Endothelial cell of umbilical vein (primary cell): ENCODE results near the gene KAZN. TPM values are rescaled to one million over a fixed set of nuclear protein-coding genes. Genes with fewer than 3 reads are reported as not detected.

Experiments used
- BruUV-seq: library from RNA; stranded (reverse); fragments of 400-500 nt; replicated peaks from 2 replicates; lab custom pipeline; 2021; lab: Mats Ljungman, UMichigan
- CTCF ChIA-PET: fragments of 300-600, 350-600 bp; sonication (Branson Sonifier 250); formaldehyde crosslinking; loops from one replicate; lab custom pipeline; 2021; ENCODE audit warnings: antibody characterized with exemption, inconsistent platforms; lab: Charles Lee
- POLR2A ChIA-PET: fragments of 300-600, 350-600 bp; sonication (Branson Sonifier 250); formaldehyde crosslinking; loops from one replicate; lab custom pipeline; 2021; ENCODE audit warnings: antibody characterized with exemption, inconsistent platforms; lab: Charles Lee
- DNase-seq: peaks from one replicate; pipeline ENCODE4 v3.0.0-alpha.2; 2011; ENCODE audit warnings: low read depth, low spot score
- FAIRE-seq: peaks from 2 replicates; lab custom pipeline; 2011; peaks lifted over from hg19 to GRCh38; lab: Jason Lieb, UNC
- H2AFZ ChIP-seq: 2 replicates; pipeline ENCODE4 v1.6.0; 2012; ENCODE audit warnings: low read depth, low read length, control low read depth, inconsistent platforms
- H3K27ac ChIP-seq: 2 replicates; pipeline ENCODE4 v1.5.1; 2011; ENCODE audit warnings: low read depth, mild to moderate bottlenecking, control low read depth, low read length, moderate library complexity; ENCODE audit not compliant: insufficient read depth
- H3K27me3 ChIP-seq, 2 experiments: 2 replicates each; pipeline versions ENCODE4 v1.6.0 to v1.6.1; 2011; ENCODE audit warnings: low read length in 2 of 2, mixed read lengths in 1 of 2; ENCODE audit not compliant: control insufficient read depth in 2 of 2, insufficient read depth in 2 of 2
- H3K36me3 ChIP-seq, 2 experiments: 2 replicates in 1 of 2; 3 replicates in 1 of 2; pipeline ENCODE4 v1.5.1; 2011; ENCODE audit warnings: low read length in 2 of 2, mild to moderate bottlenecking in 1 of 2, moderate library complexity in 1 of 2; ENCODE audit not compliant: control insufficient read depth in 2 of 2, insufficient read depth in 2 of 2; ENCODE audit errors: extremely low read depth in 1 of 2
- H3K4me1 ChIP-seq: 3 replicates; pipeline ENCODE4 v1.5.1; 2011; ENCODE audit warnings: mild to moderate bottlenecking, low read length; ENCODE audit not compliant: control insufficient read depth, insufficient read depth; ENCODE audit errors: extremely low read depth
- H3K4me2 ChIP-seq: 2 replicates; pipeline ENCODE4 v1.6.1; 2011; ENCODE audit warnings: low read length, control low read depth, mixed read lengths; ENCODE audit not compliant: insufficient read depth
- H3K4me3 ChIP-seq, 3 experiments: fragments of 200-600 bp in 1 of 3; sonication (generic), shearing (Covaris generic) in 1 of 3; replicated peaks in 1 of 3; 2 replicates each; pipeline ENCODE4 v1.5.1; 2011 to 2016; ENCODE audit warnings: control low read depth in 3 of 3, low read length in 3 of 3, mild to moderate bottlenecking in 2 of 3, inconsistent platforms in 1 of 3, low read depth in 1 of 3, moderate library complexity in 1 of 3; ENCODE audit not compliant: insufficient read depth in 1 of 3
- H3K79me2 ChIP-seq: 2 replicates; pipeline ENCODE4 v1.6.0; 2012; ENCODE audit warnings: low read length, inconsistent platforms; ENCODE audit not compliant: control insufficient read depth, insufficient read depth
- H3K9ac ChIP-seq: replicated peaks from 2 replicates; pipeline ENCODE3; 2011; ENCODE audit warnings: low read length, control low read depth; ENCODE audit not compliant: insufficient read depth; ENCODE audit errors: extremely low read depth
- H3K9me1 ChIP-seq: replicated peaks from 3 replicates; pipeline ENCODE4 v1.6.0; 2011; ENCODE audit warnings: mild to moderate bottlenecking, low read length; ENCODE audit not compliant: control insufficient read depth, insufficient read depth; ENCODE audit errors: extremely low read depth
- H3K9me3 ChIP-seq: replicated peaks from 2 replicates; pipeline ENCODE4 v1.5.1; 2012; ENCODE audit warnings: low read length, inconsistent platforms; ENCODE audit not compliant: control insufficient read depth, insufficient read depth
- H4K20me1 ChIP-seq: replicated peaks from 2 replicates; pipeline ENCODE3; 2011; ENCODE audit warnings: mild to moderate bottlenecking, low read length; ENCODE audit not compliant: control insufficient read depth, insufficient read depth; ENCODE audit errors: extremely low read depth
- EZH2 ChIP-seq: IDR thresholded peaks from 2 replicates; pipeline ENCODE4 v1.6.1; 2012; ENCODE audit warnings: borderline replicate concordance, low read depth, mild to moderate bottlenecking, moderate library complexity, low read length, inconsistent platforms; ENCODE audit not compliant: severe bottlenecking
- FOS ChIP-seq: IDR thresholded peaks from 2 replicates; pipeline ENCODE4 v1.6.1; 2011; ENCODE audit warnings: mild to moderate bottlenecking, low read length, moderate library complexity, borderline replicate concordance; ENCODE audit not compliant: insufficient read depth
- GATA2 ChIP-seq: IDR thresholded peaks from 2 replicates; pipeline ENCODE4 v1.7.0; 2011; ENCODE audit warnings: low read depth, mild to moderate bottlenecking, moderate library complexity, mixed read lengths, low read length; ENCODE audit not compliant: insufficient read length, insufficient read depth
- JUN ChIP-seq: IDR thresholded peaks from 2 replicates; pipeline ENCODE4 v1.6.1; 2011; ENCODE audit warnings: borderline replicate concordance, low read depth; ENCODE audit not compliant: insufficient read length, insufficient read depth
- MYC ChIP-seq: IDR thresholded peaks from one replicate; pipeline ENCODE4 v1.6.1; 2011; ENCODE audit warnings: mild to moderate bottlenecking, low read depth, low read length
- POLR2A ChIP-seq: IDR thresholded peaks from 2 replicates; pipeline ENCODE4 v1.6.1; 2012; ENCODE audit warnings: low read depth, mild to moderate bottlenecking, control low read depth, low read length
- POLR2AphosphoS5 ChIP-seq: IDR thresholded peaks from 2 replicates; pipeline ENCODE4 v1.6.1; 2012; ENCODE audit warnings: low read depth, mild to moderate bottlenecking, control low read depth, low read length, moderate library complexity; ENCODE audit not compliant: insufficient read depth
- dilution Hi-C: fragments of 300-500 bp; cut with MboI; formaldehyde crosslinking; loops from one replicate; pipeline ENCODE4 v1.15.0; 2019; ENCODE audit warnings: low sequenced_read_pairs; ENCODE audit not compliant: extremely low pct_ligation_motif_present
- intact Hi-C: fragments of 100-400 bp; cut with micrococcal nuclease; formaldehyde crosslinking; loops from one replicate; pipeline ENCODE4 v1.10.0; 2022
- polyA plus RNA-seq, 4 experiments: library from polyadenylated mRNA; depleted of rRNA in 3 of 4; stranded (reverse) in 3 of 4; unstranded in 1 of 4; fragments of >200 nt; gene quantifications; 2 replicates each; pipeline versions ENCODE4 v1.2.1 to v1.2.3, GENCODE V29; 2011 to 2012; ENCODE audit warnings: missing spikeins in 1 of 4
- total RNA-seq: library from RNA; stranded (reverse); gene quantifications from 2 replicates; pipeline ENCODE4 v1.2.3, GENCODE V29; 2021
- TF ChIP-seq, protein P1 (sequence below): IDR thresholded peaks from 2 replicates; pipeline ENCODE4 v1.6.1; 2011; ENCODE audit not compliant: insufficient read depth, insufficient read length
- TF ChIP-seq, protein P2 (sequence below), 2 donors: IDR thresholded peaks; 1 replicate in 1 of 2; 2 replicates in 1 of 2; pipeline ENCODE4 v1.5.1; 2011; ENCODE audit warnings: low read length in 2 of 2, mild to moderate bottlenecking in 2 of 2, moderate library complexity in 2 of 2, control low read depth in 1 of 2, inconsistent platforms in 1 of 2, low read depth in 1 of 2; ENCODE audit not compliant: insufficient read depth in 1 of 2; ENCODE audit errors: extremely low read depth in 1 of 2

The KAZN gene
- total and polyA plus RNA-seq, 2 donors (not counting 3 experiments of a cell fraction or from before 2014, with no cell fraction given): 1.6 to 5.8 TPM

DNA sequence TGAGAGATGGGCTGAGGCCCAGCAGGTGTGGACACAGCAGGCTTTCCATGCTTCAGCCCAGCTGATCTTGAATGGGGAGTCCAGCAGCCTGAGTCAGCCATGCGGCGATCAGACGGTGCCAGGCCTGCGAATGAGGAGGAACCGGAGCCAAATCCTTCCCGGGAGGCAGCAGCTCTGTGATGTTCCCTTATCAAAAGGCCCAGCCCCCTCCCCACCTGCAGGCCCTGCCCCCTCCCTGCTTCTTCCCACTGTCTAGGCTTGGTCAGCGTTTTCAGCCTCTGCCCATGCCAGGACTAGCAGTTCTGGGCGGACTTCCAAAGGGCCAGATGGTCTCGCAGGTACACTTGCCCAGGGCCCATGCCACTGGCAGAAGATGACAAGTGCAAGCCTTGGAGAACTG is 253.8 kb downstream of the KAZN start:
- CTCF ChIA-PET: no interaction called here

More for the DNA sequence above, 253.8 kb downstream of the KAZN start:
- H3K9me3 ChIP-seq: peaks cover 2% of the 10 kb centered on the region
- H3K9ac ChIP-seq: no peak overlapping the region
- BruUV-seq: no TSS peak
- no peaks in the 10 kb centered on the region for H3K27me3 ChIP-seq
- TF ChIP-seq, protein P1, sequence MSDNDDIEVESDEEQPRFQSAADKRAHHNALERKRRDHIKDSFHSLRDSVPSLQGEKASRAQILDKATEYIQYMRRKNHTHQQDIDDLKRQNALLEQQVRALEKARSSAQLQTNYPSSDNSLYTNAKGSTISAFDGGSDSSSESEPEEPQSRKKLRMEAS: no peak
- TF ChIP-seq POLR2AphosphoS5: no peak
- TF ChIP-seq, protein P2, sequence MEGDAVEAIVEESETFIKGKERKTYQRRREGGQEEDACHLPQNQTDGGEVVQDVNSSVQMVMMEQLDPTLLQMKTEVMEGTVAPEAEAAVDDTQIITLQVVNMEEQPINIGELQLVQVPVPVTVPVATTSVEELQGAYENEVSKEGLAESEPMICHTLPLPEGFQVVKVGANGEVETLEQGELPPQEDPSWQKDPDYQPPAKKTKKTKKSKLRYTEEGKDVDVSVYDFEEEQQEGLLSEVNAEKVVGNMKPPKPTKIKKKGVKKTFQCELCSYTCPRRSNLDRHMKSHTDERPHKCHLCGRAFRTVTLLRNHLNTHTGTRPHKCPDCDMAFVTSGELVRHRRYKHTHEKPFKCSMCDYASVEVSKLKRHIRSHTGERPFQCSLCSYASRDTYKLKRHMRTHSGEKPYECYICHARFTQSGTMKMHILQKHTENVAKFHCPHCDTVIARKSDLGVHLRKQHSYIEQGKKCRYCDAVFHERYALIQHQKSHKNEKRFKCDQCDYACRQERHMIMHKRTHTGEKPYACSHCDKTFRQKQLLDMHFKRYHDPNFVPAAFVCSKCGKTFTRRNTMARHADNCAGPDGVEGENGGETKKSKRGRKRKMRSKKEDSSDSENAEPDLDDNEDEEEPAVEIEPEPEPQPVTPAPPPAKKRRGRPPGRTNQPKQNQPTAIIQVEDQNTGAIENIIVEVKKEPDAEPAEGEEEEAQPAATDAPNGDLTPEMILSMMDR (IDR thresholded peaks at IDR 0.05; ENCODE audit: extremely low read depth in 1 of 2, insufficient read depth in 1 of 2, low read depth in 1 of 2, low read length in 2 of 2): no peak
- TF ChIP-seq JUN: no peak
- no peak for TF ChIP-seq POLR2A
- TF ChIP-seq MYC: no peak
- no peak for TF ChIP-seq GATA2
- no peak for TF ChIP-seq FOS
- no peak for TF ChIP-seq EZH2
- no peak overlapping the region for H3K4me2 ChIP-seq
- no peaks in the 10 kb centered on the region for H4K20me1 ChIP-seq
- H3K4me1 ChIP-seq: no peaks in the 10 kb centered on the region
- H3K27ac ChIP-seq: no peak overlapping the region
- intact Hi-C loops: no loop called here
- DNase-seq (no peak), FAIRE-seq (no peak)
- H2AFZ ChIP-seq: no peak overlapping the region
- no peaks in the 10 kb centered on the region for H3K79me2 ChIP-seq
- POLR2A ChIA-PET: no interaction called here
- H3K4me3 ChIP-seq: no peak overlapping the region
- H3K36me3 ChIP-seq: no peaks in the 10 kb centered on the region
- dilution Hi-C loops: no loop called here
- no peaks in the 10 kb centered on the region for H3K9me1 ChIP-seq
